Adipocyte (in vitro differentiated cells): ENCODE measurements around the gene PCDHGA6.
"Not testable (repeated sequence)": the region's sequence is repeated elsewhere in the genome, so short reads cannot be mapped to it uniquely, and the experiment has no call there.

Source experiments
- DNase-seq: peaks from one replicate; pipeline ENCODE4 v3.0.0-alpha.2; 2015; ENCODE audit warnings: low read depth
- H3K27me3 ChIP-seq: replicated peaks from 2 replicates; pipeline ENCODE4 v1.7.0; 2013; ENCODE audit warnings: mild to moderate bottlenecking, low read length, moderate library complexity; ENCODE audit not compliant: control insufficient read depth, insufficient read depth
- H3K36me3 ChIP-seq: 2 replicates; pipeline ENCODE4 v1.7.0; 2013; ENCODE audit warnings: low read length, mild to moderate bottlenecking, moderate library complexity; ENCODE audit not compliant: control insufficient read depth, insufficient read depth, severe bottlenecking
- H3K4me1 ChIP-seq: 2 replicates; pipeline ENCODE4 v1.7.0; 2013; ENCODE audit warnings: mild to moderate bottlenecking, low read length, moderate library complexity; ENCODE audit not compliant: control insufficient read depth, insufficient read depth
- H3K4me3 ChIP-seq: 2 replicates; pipeline ENCODE4 v1.7.0; 2013; ENCODE audit warnings: mild to moderate bottlenecking, low read length, moderate library complexity
- H3K9ac ChIP-seq: 2 replicates; pipeline ENCODE4 v1.7.0; 2013; ENCODE audit warnings: mild to moderate bottlenecking, low read length, moderate library complexity
- H3K9me3 ChIP-seq: 2 replicates; pipeline ENCODE4 v1.7.0; 2013; ENCODE audit warnings: mild to moderate bottlenecking, low read length, moderate library complexity; ENCODE audit not compliant: control insufficient read depth

The PCDHGA6 gene

GRCh38 chr5:141417494-141418172 lies 43.9 kb downstream of the PCDHGA6 start, which contains the start of gene PCDHGB7:
Gene PCDHGB7, plus strand, starts transcription at chr5:141417677. Its CDS starts 183 bp downstream, at chr5:141417860.
- not testable (repeated sequence) for H3K36me3 ChIP-seq, H3K27me3 ChIP-seq, H3K4me1 ChIP-seq
- peaks cover 42% of the 10 kb centered on the region for H3K9me3 ChIP-seq
- DNase-seq, result peak; percentile 72
- H3K4me3 ChIP-seq, result peak within 1 kb of the TSS; percentile 81
- peak within 1 kb of the TSS; percentile 70 for H3K9ac ChIP-seq

- no peak overlapping the region for H3K9ac ChIP-seq
- DNase-seq, result no peak
- H3K9me3 ChIP-seq, result peaks cover 45% of the 10 kb centered on the region
- H3K36me3 ChIP-seq, result no peaks in the 10 kb centered on the region
- H3K4me3 ChIP-seq, result peak overlapping the region; percentile 4
- no peaks in the 10 kb centered on the region for H3K27me3 ChIP-seq
- H3K4me1 ChIP-seq, result no peaks in the 10 kb centered on the region
These were observed 45.6 kb downstream of the PCDHGA6 start for GRCh38 chr5:141419074-141419880.

GRCh38 chr5:141420855-141421488 lies 47.3 kb downstream of the PCDHGA6 start, which contains the start of gene PCDHGA11:
Gene PCDHGA11, plus strand, starts transcription at chr5:141421051. Its CDS starts 177 bp downstream, at chr5:141421228.
- Histone ChIP-seq H3K36me3 (no peaks in the 10 kb centered on the region), H3K4me3 (peak within 1 kb of the TSS; percentile 84), H3K9ac (peak within 1 kb of the TSS; percentile 70), H3K4me1 (no peaks in the 10 kb centered on the region), H3K27me3 (no peaks in the 10 kb centered on the region), H3K9me3 (peaks cover 44% of the 10 kb centered on the region)
- DNase-seq, result peak; percentile 50

- H3K4me3 ChIP-seq, result peak overlapping the region; percentile 84
These were observed 47.8 kb downstream of the PCDHGA6 start for GRCh38 chr5:141421489-141421855.

GRCh38 chr5:141422742-141423291 lies 49.1 kb downstream of the PCDHGA6 start:
- H3K4me1 ChIP-seq, result no peaks in the 10 kb centered on the region
- H3K27me3 ChIP-seq, result no peaks in the 10 kb centered on the region
- peaks cover 55% of the 10 kb centered on the region for H3K9me3 ChIP-seq
- no peak overlapping the region for H3K9ac ChIP-seq
- H3K4me3 ChIP-seq, result peak overlapping the region; percentile 52
- H3K36me3 ChIP-seq, result peaks cover 6% of the 10 kb centered on the region
- DNase-seq, result no peak

More at GRCh38 chr5:141421489-141421855, 47.8 kb downstream of the PCDHGA6 start:
- peak overlapping the region; percentile 70 for H3K9ac ChIP-seq
- no peak for DNase-seq
- H3K36me3 ChIP-seq, result no peaks in the 10 kb centered on the region
- H3K4me1 ChIP-seq, result no peaks in the 10 kb centered on the region
- peaks cover 44% of the 10 kb centered on the region for H3K9me3 ChIP-seq
- no peaks in the 10 kb centered on the region for H3K27me3 ChIP-seq

GRCh38 chr5:141427783-141428426 lies 54.2 kb downstream of the PCDHGA6 start:
- Histone ChIP-seq H3K4me1 (peaks cover 16% of the 10 kb centered on the region), H3K9ac (no peak overlapping the region), H3K36me3 (peaks cover 12% of the 10 kb centered on the region), H3K9me3 (peaks cover 35% of the 10 kb centered on the region), H3K4me3 (no peak overlapping the region), H3K27me3 (no peaks in the 10 kb centered on the region)
- DNase-seq, result no peak
